Measurements from ENCODE around the gene NEGR1.

NEGR1 gene

GRCh38 chr1:71362076-71362475 lies 920.3 kb downstream of the NEGR1 start:
- TF ChIP-seq CTCF (IDR thresholded peaks at IDR 0.05; ENCODE audit: borderline replicate concordance, insufficient read depth, low read depth, low read length): no peak
- H3K4me3 ChIP-seq (ENCODE audit: low read depth, low read length): no peak overlapping the region

DNA sequence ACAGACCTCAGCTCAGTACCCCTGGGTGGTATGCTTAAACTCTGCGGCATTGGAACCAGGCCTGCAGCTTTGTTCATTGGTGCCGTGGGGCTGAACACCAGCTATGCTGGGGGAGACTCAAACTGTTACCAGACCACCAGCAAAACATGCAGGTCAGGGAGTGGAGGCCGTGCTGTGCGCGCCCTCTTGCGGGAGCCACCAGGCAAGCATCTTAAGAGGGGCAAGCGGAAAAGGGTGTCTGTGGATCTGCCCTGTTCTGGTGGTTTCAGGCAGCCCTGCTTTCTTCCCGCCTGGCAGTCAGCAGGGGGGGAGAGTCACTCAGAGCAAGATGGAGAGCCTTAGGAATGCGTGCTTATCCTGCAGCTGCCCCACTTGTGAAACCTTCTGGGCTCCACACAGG lies 924.6 kb downstream of the NEGR1 start:
- no peak overlapping the region for H3K4me3 ChIP-seq (ENCODE audit: low read depth, low read length)
- TF ChIP-seq CTCF (IDR thresholded peaks at IDR 0.05; ENCODE audit: borderline replicate concordance, insufficient read depth, low read depth, low read length): no peak

- no peak overlapping the region for H3K4me3 ChIP-seq (ENCODE audit: low read depth, low read length)
- no peak for TF ChIP-seq CTCF (IDR thresholded peaks at IDR 0.05; ENCODE audit: borderline replicate concordance, insufficient read depth, low read depth, low read length)
These were observed 930.9 kb downstream of the NEGR1 start for GRCh38 chr1:71351438-71351837.

DNA sequence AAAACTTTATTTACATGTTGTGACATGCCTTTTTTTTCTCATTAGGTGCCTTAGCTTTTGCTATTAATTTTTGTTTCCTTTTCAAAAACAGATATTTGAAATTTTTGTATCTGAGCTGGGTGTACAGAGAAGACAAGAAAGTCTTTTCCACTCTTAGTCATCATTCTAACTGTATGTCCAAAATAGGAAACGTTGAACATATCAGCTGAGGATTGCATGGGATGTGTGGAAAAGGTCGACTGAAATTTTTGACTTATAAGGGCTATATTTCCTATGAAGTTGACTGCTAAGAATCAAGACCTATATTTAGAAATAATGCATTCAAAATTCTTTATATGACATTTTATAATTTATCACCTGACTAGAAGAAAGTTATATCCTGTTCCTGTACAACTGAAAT lies 931.5 kb downstream of the NEGR1 start:
- no peak for TF ChIP-seq CTCF (IDR thresholded peaks at IDR 0.05; ENCODE audit: borderline replicate concordance, insufficient read depth, low read depth, low read length)
- H3K4me3 ChIP-seq (ENCODE audit: low read depth, low read length): no peak overlapping the region

- no peak for TF ChIP-seq CTCF (IDR thresholded peaks at IDR 0.05; ENCODE audit: borderline replicate concordance, insufficient read depth, low read depth, low read length)
- H3K4me3 ChIP-seq (ENCODE audit: low read depth, low read length): no peak overlapping the region
These were observed 932.0 kb downstream of the NEGR1 start for GRCh38 chr1:71350330-71350729.
